H1 (cell line): Measurements from ENCODE around the gene NANOS3.

Experiments
- CREB1 ChIP-seq: IDR thresholded peaks from 2 replicates; pipeline ENCODE4 v1.6.1; 2012; ENCODE audit warnings: inconsistent platforms
- EZH2 ChIP-seq: fragments of 200-600 bp; sonication (generic); IDR thresholded peaks from 2 replicates; pipeline ENCODE4 v1.7.1; 2012; ENCODE audit warnings: low read depth, mild to moderate bottlenecking, moderate library complexity, low read length, inconsistent platforms; ENCODE audit not compliant: severe bottlenecking
- GTF2F1 ChIP-seq: IDR thresholded peaks from 2 replicates; pipeline ENCODE4 v1.6.1; 2012; ENCODE audit warnings: low read depth, low read length, improper control_type of control experiment, borderline replicate concordance
- JUN ChIP-seq: IDR thresholded peaks from 2 replicates; pipeline ENCODE4 v1.6.1; 2011; ENCODE audit warnings: low read depth, mild to moderate bottlenecking, improper control_type of control experiment, low read length
- POLR2A ChIP-seq, 2 experiments: IDR thresholded peaks; 1 replicate in 1 of 2; 2 replicates in 1 of 2; pipeline ENCODE4 v1.6.1; 2011; ENCODE audit warnings: low read depth in 2 of 2, low read length in 2 of 2, mild to moderate bottlenecking in 2 of 2; ENCODE audit errors: control extremely low read depth in 1 of 2
- POLR2AphosphoS5 ChIP-seq: IDR thresholded peaks from 2 replicates; pipeline ENCODE4 v1.6.1; 2011; ENCODE audit warnings: low read depth, low read length
- RAD21 ChIP-seq, 2 experiments: IDR thresholded peaks in 1 of 2; conservative IDR thresholded peaks in 1 of 2; 2 replicates each; pipeline ENCODE4 v1.6.1; 2011; ENCODE audit warnings: low read depth in 2 of 2, low read length in 2 of 2, improper control_type of control experiment in 1 of 2, inconsistent platforms in 1 of 2, mild to moderate bottlenecking in 1 of 2, moderate library complexity in 1 of 2
- SP4 ChIP-seq: IDR thresholded peaks from 2 replicates; pipeline ENCODE4 v1.6.1; 2012; ENCODE audit warnings: low read length, inconsistent platforms
- ZNF274 ChIP-seq: IDR thresholded peaks from 2 replicates; pipeline ENCODE4 v1.7.0; 2012; ENCODE audit warnings: low read length, borderline replicate concordance; ENCODE audit errors: extremely low read depth
- TF ChIP-seq, protein P1 (sequence below), 3 experiments: IDR thresholded peaks; 1 replicate in 2 of 3; 2 replicates in 1 of 3; pipeline versions ENCODE4 v1.5.1 to v1.6.1; 2011; ENCODE audit warnings: low read length in 3 of 3, mild to moderate bottlenecking in 3 of 3, inconsistent platforms in 2 of 3, low read depth in 1 of 3, moderate library complexity in 1 of 3; ENCODE audit not compliant: insufficient read depth in 1 of 3; ENCODE audit errors: control extremely low read depth in 1 of 3
- TF ChIP-seq, protein P2 (sequence below): IDR thresholded peaks from 2 replicates; pipeline ENCODE4 v1.6.1; 2011; ENCODE audit warnings: low read depth, mild to moderate bottlenecking, low read length; ENCODE audit not compliant: insufficient read depth

DNA sequence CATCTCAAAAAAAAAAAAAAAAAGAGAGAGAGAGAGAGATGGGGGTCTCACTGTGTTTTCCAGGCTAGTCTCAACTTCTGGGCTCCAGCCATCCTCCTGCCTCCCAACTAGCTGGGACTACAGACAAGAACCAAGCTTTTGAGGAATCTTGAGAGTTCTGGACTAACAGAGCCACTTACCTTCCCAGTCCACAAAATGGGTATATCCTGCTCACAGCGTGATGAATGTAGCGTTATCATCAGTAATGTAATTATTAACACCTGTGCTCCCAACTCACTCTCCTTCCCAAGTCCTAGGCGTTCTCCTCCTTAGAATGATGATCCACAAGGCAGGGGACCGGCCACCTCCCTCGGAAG is 4.6 kb upstream of the NANOS3 start:
- TF ChIP-seq POLR2A (IDR thresholded peaks at IDR 0.05; ENCODE audit: control extremely low read depth in 1 of 2, low read depth in 2 of 2, low read length in 2 of 2) = no peak
- TF ChIP-seq, protein P1, sequence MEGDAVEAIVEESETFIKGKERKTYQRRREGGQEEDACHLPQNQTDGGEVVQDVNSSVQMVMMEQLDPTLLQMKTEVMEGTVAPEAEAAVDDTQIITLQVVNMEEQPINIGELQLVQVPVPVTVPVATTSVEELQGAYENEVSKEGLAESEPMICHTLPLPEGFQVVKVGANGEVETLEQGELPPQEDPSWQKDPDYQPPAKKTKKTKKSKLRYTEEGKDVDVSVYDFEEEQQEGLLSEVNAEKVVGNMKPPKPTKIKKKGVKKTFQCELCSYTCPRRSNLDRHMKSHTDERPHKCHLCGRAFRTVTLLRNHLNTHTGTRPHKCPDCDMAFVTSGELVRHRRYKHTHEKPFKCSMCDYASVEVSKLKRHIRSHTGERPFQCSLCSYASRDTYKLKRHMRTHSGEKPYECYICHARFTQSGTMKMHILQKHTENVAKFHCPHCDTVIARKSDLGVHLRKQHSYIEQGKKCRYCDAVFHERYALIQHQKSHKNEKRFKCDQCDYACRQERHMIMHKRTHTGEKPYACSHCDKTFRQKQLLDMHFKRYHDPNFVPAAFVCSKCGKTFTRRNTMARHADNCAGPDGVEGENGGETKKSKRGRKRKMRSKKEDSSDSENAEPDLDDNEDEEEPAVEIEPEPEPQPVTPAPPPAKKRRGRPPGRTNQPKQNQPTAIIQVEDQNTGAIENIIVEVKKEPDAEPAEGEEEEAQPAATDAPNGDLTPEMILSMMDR (IDR thresholded peaks at IDR 0.05; ENCODE audit: control extremely low read depth in 1 of 3, insufficient read depth in 1 of 3, low read depth in 1 of 3, low read length in 3 of 3) = no peak
- no peak for TF ChIP-seq RAD21 (IDR thresholded peaks at IDR 0.05 in 1 of 2, conservative IDR thresholded peaks at IDR 0.05 in 1 of 2; ENCODE audit: low read depth in 2 of 2, low read length in 2 of 2)
- TF ChIP-seq, protein P2, sequence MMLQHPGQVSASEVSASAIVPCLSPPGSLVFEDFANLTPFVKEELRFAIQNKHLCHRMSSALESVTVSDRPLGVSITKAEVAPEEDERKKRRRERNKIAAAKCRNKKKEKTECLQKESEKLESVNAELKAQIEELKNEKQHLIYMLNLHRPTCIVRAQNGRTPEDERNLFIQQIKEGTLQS = no peak
- no peak for TF ChIP-seq JUN
- TF ChIP-seq ZNF274 = no peak
- no peak for TF ChIP-seq CREB1
- TF ChIP-seq GTF2F1 = no peak
- TF ChIP-seq EZH2 = no peak
- TF ChIP-seq SP4 = no peak
- no peak for TF ChIP-seq POLR2AphosphoS5
